HEK293 (cell line): ENCODE measurements around the gene SLC66A2.

Experiments
- REST ChIP-seq: fragments of 450-650 bp; formaldehyde crosslinking; IDR thresholded peaks from 2 replicates; pipeline ENCODE4 v1.5.1; 2016; ENCODE audit warnings: missing biosample characterization, missing genetic modification characterization
- ZBTB21 ChIP-seq: fragments of 450-650 bp; formaldehyde crosslinking; IDR thresholded peaks from 2 replicates; pipeline ENCODE4 v1.5.1; 2017; ENCODE audit warnings: missing biosample characterization, missing genetic modification characterization
- ZNF10 ChIP-seq: fragments of 450-650 bp; formaldehyde crosslinking; IDR thresholded peaks from 2 replicates; pipeline ENCODE4 v1.5.1; 2017; ENCODE audit warnings: missing biosample characterization, missing genetic modification characterization
- ZNF112 ChIP-seq: fragments of 450-650 bp; formaldehyde crosslinking; IDR thresholded peaks from 2 replicates; pipeline ENCODE4 v1.5.0; 2017; ENCODE audit warnings: missing biosample characterization, missing genetic modification characterization
- ZNF174 ChIP-seq: fragments of 450-650 bp; formaldehyde crosslinking; IDR thresholded peaks from 2 replicates; pipeline ENCODE4 v1.5.0; 2017; ENCODE audit warnings: missing biosample characterization, mild to moderate bottlenecking, missing genetic modification characterization
- ZNF311 ChIP-seq: fragments of 450-650 bp; formaldehyde crosslinking; IDR thresholded peaks from 2 replicates; pipeline ENCODE4 v1.5.1; 2017; ENCODE audit warnings: missing biosample characterization, missing genetic modification characterization, borderline replicate concordance
- ZNF639 ChIP-seq: fragments of 450-650 bp; formaldehyde crosslinking; IDR thresholded peaks from 2 replicates; pipeline ENCODE4 v1.5.1; 2016; ENCODE audit warnings: missing biosample characterization, missing genetic modification characterization
- ZNF645 ChIP-seq: fragments of 450-650 bp; formaldehyde crosslinking; IDR thresholded peaks from 2 replicates; pipeline ENCODE4; 2016; ENCODE audit warnings: missing biosample characterization, missing genetic modification characterization
- ZNF843 ChIP-seq: fragments of 450-650 bp; formaldehyde crosslinking; IDR thresholded peaks from 2 replicates; pipeline ENCODE4 v1.5.1; 2016; ENCODE audit warnings: missing biosample characterization, missing genetic modification characterization
- TF ChIP-seq, protein P1 (sequence below): fragments of 450-650 bp; formaldehyde crosslinking; IDR thresholded peaks from 2 replicates; pipeline ENCODE4 v1.5.1; 2016; ENCODE audit warnings: missing biosample characterization, missing genetic modification characterization
- TF ChIP-seq, protein P2 (sequence below): sonication (generic); formaldehyde crosslinking; IDR thresholded peaks from 2 replicates; pipeline ENCODE4 v1.8.1; 2022; ENCODE audit warnings: mild to moderate bottlenecking, moderate library complexity, missing genetic modification reagents

GRCh38 chr18:79986726-79987125, 35.3 kb upstream of the SLC66A2 start:
- TF ChIP-seq REST (tag by site-specific recombination): no peak
- TF ChIP-seq ZNF843 (tag by site-specific recombination): no peak
- TF ChIP-seq, protein P1, sequence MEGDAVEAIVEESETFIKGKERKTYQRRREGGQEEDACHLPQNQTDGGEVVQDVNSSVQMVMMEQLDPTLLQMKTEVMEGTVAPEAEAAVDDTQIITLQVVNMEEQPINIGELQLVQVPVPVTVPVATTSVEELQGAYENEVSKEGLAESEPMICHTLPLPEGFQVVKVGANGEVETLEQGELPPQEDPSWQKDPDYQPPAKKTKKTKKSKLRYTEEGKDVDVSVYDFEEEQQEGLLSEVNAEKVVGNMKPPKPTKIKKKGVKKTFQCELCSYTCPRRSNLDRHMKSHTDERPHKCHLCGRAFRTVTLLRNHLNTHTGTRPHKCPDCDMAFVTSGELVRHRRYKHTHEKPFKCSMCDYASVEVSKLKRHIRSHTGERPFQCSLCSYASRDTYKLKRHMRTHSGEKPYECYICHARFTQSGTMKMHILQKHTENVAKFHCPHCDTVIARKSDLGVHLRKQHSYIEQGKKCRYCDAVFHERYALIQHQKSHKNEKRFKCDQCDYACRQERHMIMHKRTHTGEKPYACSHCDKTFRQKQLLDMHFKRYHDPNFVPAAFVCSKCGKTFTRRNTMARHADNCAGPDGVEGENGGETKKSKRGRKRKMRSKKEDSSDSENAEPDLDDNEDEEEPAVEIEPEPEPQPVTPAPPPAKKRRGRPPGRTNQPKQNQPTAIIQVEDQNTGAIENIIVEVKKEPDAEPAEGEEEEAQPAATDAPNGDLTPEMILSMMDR (tag by site-specific recombination): no peak
- TF ChIP-seq ZNF174 (tag by site-specific recombination): no peak
- TF ChIP-seq, protein P2, sequence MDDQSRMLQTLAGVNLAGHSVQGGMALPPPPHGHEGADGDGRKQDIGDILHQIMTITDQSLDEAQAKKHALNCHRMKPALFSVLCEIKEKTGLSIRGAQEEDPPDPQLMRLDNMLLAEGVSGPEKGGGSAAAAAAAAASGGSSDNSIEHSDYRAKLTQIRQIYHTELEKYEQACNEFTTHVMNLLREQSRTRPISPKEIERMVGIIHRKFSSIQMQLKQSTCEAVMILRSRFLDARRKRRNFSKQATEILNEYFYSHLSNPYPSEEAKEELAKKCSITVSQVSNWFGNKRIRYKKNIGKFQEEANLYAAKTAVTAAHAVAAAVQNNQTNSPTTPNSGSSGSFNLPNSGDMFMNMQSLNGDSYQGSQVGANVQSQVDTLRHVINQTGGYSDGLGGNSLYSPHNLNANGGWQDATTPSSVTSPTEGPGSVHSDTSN (CRISPR knock-in tag): no peak
- no peak for TF ChIP-seq ZNF10 (tag by site-specific recombination)
- no peak for TF ChIP-seq ZNF112 (tag by site-specific recombination)
- TF ChIP-seq ZBTB21: no peak
- TF ChIP-seq ZNF645 (tag by site-specific recombination): no peak
- no peak for TF ChIP-seq ZNF639
- no peak for TF ChIP-seq ZNF311 (tag by site-specific recombination)
